Measurements from ENCODE around the gene LAMTOR2.

The LAMTOR2 gene

DNA sequence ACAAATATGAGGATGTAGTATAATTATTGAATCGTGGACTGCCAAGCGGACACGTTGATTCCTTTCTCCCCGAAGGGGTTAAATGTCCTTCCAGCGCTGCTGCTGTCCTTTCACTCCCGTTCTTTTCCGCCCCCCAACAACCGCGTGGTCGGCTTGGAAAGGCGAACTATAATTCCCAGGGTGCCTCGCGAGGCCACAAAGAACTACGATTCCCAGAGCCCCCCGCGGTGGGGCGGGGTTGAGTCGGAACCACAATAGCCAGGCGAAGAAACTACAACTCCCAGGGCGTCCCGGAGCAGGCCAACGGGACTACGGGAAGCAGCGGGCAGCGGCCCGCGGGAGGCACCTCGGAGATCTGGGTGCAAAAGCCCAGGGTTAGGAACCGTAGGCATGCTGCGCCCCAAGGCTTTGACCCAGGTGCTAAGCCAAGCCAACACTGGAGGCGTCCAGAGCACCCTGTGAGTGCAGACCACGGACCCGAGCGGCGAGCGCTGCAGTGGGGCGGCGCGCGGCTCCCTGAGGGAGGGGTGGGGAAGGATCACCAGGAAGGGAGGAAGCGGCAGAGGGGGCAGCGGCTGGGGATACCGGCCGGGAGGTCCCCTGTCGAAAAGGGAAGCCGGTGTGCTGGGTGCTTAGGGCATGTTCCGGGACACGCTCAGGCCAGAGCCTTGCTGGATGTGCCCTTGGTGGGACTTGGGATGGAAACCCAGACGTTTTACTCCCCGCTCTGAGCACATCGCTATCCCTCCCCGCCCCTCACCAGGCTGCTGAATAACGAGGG lies at the start of gene LAMTOR2:
Gene LAMTOR2 (plus strand): TSS at position 283 of the 781 bp plus-strand sequence. CDS start 108 bp downstream, at position 391.
- Mint-ChIP-seq H3K9me3 (no peaks in the 10 kb centered on the region), H3K4me3 (peak within 1 kb of the TSS; percentile 95), H3K4me1 (ENCODE audit: low read depth) (peaks cover 28% of the 10 kb centered on the region)

DNA sequence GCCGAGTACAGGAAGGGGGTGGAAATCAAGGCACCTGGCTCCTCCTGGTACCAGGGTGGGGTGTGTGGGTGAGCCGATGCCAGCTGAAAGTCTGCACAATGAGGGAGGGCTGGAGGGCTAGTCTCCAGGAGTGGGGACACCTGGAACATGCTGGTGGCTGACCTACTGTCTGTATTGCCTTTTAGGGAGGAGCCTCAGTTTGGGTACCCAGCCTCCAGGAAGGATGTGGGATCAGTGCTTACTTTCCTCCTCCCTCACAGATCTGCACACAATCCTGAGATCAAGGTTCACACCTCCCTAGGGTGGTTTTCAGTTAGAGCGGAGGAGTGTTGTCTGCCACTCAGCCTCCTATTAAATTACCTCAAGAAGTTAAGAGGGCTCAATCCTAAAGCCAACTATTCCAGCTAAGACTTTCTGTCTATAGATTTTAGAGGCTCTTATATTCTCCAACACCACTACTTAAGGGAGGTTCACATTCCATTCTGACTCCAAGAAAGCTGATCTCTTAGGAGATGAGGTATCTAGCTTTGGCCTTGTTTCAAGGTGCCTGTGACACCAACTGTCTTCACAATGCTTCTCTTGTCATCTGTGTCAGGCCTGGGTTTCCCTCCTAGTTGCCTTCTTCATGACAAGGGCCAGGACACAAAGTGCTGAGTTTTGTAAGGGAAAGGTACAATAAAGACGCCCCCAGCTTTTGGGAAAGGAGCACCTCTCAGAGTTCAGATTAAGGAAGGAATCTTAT lies 49.6 kb upstream of the LAMTOR2 start:
- Mint-ChIP-seq H3K9me3 (no peaks in the 10 kb centered on the region), H3K36me3 (ENCODE audit: low read depth) (peaks cover 20% of the 10 kb centered on the region), H3K27ac (peak overlapping the region; percentile 38), H3K4me3 (no peak overlapping the region), H3K27me3 (no peaks in the 10 kb centered on the region), H3K4me1 (ENCODE audit: low read depth) (peaks cover 12% of the 10 kb centered on the region)

More for the DNA sequence above, at the start of gene LAMTOR2:
- H3K36me3 Mint-ChIP-seq (ENCODE audit: low read depth), result peaks cover 7% of the 10 kb centered on the region
- peak within 1 kb of the TSS; percentile 98 for H3K27ac Mint-ChIP-seq
- no peaks in the 10 kb centered on the region for H3K27me3 Mint-ChIP-seq

DNA sequence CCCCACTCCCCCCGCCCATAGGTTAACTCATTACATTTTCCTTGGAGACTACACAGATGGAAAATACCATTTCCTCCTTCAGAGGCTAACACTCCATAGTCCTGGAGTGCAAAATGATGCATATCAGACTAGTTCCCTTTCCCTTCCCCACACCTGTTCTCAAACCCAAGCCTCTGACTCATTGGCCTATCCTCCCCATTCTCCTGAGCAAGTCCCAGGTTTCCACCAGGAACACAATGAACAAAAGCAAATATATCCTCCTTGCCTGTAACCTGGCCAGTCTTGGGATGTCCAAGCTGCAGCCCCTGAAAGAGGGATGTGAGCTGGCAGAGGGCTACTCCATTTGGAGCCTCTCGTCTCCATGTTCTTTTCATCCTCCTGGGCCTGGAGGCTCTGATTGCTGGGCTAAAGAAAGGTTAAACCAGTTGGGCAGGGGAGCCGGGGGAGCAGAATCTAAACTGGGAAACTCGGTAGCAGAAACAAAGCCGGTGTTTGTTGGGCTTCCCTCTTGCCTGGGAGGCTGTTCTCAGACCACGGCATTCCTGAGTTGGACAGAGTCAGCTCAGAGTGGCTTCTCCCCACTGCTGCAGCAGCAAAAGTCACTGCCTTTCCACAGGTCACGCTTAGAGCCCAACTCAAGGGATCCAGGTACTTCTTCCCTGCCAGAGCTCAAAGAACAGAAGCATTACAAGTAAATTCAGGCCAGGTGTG lies 47.8 kb upstream of the LAMTOR2 start:
- Mint-ChIP-seq H3K27ac (no peak overlapping the region), H3K36me3 (ENCODE audit: low read depth) (peaks cover 36% of the 10 kb centered on the region), H3K4me1 (ENCODE audit: low read depth) (peaks cover 12% of the 10 kb centered on the region), H3K4me3 (no peak overlapping the region), H3K27me3 (no peaks in the 10 kb centered on the region), H3K9me3 (no peaks in the 10 kb centered on the region)

DNA sequence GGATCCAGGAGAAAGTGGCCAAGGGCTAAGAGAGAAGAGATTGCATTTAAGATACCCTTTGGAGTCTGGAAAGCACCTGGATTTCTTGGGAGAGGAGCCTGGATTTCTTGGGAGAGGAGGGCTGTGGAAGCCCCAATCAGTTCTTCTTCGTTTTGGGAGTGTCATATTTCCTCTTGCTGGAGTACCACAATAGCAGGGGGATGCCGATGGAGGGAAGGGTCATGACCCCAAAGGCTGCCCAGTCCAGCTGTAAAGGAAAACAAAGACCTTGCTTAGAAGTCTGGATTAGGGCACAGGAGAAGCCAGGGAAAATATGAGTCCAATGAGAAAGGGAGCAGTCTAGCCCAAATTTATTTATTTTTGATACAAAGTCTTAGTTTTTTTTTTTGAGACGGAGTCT lies 45.2 kb upstream of the LAMTOR2 start:
- Mint-ChIP-seq H3K27ac (peak overlapping the region; percentile 31), H3K36me3 (ENCODE audit: low read depth) (peaks cover 61% of the 10 kb centered on the region), H3K9me3 (no peaks in the 10 kb centered on the region)

DNA sequence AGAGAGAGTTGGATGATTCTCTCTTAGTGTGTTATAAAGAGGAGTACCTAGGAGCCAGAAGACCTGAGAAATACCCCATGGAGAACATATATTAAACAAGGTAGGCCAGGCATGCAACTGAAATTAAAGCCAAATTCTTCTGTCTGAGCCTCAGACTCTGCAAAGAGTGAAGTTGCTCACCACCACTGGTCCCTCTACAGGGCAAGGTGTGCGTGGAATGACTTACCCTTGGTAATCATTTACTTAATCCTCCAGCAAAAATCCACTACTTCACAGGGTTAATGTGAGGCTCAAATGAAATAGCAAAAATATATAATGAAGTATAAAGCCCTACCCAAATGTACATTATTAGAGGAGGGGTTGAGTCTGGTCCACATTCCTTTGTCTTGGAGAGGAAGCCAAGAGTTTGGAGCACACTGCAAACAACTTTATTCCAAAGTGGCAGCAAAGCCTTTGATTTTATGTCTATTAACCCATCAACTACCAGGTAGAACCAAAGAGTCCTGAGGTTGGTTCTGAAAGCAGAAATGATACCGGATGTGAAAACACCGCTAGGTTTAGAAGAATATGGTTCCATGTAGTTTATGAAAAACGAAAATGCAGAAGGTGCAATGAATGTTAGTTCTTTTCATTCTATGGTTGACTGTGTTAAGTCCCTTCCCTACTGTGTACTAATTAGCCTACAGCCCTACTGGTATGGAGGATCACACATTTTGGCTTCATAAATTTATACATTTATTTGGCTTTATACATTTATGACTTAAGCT lies 42.3 kb upstream of the LAMTOR2 start:
- no peaks in the 10 kb centered on the region for H3K9me3 Mint-ChIP-seq
- peaks cover 68% of the 10 kb centered on the region for H3K36me3 Mint-ChIP-seq (ENCODE audit: low read depth)
- H3K4me3 Mint-ChIP-seq, result no peak overlapping the region
- H3K27me3 Mint-ChIP-seq, result no peaks in the 10 kb centered on the region
- no peaks in the 10 kb centered on the region for H3K4me1 Mint-ChIP-seq (ENCODE audit: low read depth)
- H3K27ac Mint-ChIP-seq, result no peak overlapping the region

More for the DNA sequence above, 45.2 kb upstream of the LAMTOR2 start:
- no peak overlapping the region for H3K4me3 Mint-ChIP-seq
- peaks cover 12% of the 10 kb centered on the region for H3K4me1 Mint-ChIP-seq (ENCODE audit: low read depth)
- no peaks in the 10 kb centered on the region for H3K27me3 Mint-ChIP-seq

DNA sequence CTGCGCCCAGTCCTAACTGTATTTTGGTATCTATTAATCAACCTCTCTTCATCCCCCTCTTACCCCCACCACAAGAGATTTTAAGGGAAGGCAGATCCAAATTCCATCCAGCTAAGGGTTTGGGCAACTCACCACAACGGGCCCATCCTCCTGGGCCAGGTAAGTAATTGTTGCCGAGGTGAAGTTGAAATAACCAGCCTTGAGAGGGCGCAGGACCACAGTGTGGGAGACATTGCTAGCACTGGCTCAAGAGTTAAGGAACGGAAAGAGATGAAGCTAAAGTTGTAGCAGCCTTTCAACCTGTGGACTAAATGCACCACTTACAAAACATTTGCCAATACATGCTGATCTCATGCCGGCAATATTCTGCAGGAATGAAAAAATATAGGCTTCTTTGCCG lies 39.8 kb upstream of the LAMTOR2 start:
- peaks cover 76% of the 10 kb centered on the region for H3K36me3 Mint-ChIP-seq (ENCODE audit: low read depth)
- peak overlapping the region; percentile 16 for H3K27ac Mint-ChIP-seq

DNA sequence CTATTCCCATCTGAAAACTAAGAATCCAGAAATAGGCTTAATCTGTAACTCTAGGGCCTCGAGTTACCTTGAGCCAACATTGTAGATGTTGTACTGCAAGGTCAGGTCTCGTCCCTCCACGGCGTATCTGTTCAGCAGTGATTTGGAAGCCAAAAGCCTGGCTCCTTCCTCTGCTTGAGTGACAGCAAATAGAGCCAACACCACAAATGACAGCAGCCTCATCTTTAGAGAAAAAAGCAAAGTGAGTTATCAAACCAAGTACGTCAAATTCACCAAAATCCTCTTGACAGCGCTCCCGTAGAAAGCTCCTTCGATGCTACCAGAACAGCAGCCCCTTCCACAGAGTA lies 34.7 kb upstream of the LAMTOR2 start:
- Mint-ChIP-seq H3K27me3 (peaks cover under 1% of the 10 kb centered on the region), H3K36me3 (ENCODE audit: low read depth) (peaks cover 32% of the 10 kb centered on the region), H3K4me1 (ENCODE audit: low read depth) (peaks cover 29% of the 10 kb centered on the region), H3K27ac (peak overlapping the region; percentile 85), H3K9me3 (no peaks in the 10 kb centered on the region), H3K4me3 (peak overlapping the region; percentile 97)

More for the DNA sequence above, 39.8 kb upstream of the LAMTOR2 start:
- Mint-ChIP-seq H3K27me3 (no peaks in the 10 kb centered on the region), H3K4me1 (ENCODE audit: low read depth) (peaks cover 17% of the 10 kb centered on the region), H3K9me3 (no peaks in the 10 kb centered on the region), H3K4me3 (no peak overlapping the region)

DNA sequence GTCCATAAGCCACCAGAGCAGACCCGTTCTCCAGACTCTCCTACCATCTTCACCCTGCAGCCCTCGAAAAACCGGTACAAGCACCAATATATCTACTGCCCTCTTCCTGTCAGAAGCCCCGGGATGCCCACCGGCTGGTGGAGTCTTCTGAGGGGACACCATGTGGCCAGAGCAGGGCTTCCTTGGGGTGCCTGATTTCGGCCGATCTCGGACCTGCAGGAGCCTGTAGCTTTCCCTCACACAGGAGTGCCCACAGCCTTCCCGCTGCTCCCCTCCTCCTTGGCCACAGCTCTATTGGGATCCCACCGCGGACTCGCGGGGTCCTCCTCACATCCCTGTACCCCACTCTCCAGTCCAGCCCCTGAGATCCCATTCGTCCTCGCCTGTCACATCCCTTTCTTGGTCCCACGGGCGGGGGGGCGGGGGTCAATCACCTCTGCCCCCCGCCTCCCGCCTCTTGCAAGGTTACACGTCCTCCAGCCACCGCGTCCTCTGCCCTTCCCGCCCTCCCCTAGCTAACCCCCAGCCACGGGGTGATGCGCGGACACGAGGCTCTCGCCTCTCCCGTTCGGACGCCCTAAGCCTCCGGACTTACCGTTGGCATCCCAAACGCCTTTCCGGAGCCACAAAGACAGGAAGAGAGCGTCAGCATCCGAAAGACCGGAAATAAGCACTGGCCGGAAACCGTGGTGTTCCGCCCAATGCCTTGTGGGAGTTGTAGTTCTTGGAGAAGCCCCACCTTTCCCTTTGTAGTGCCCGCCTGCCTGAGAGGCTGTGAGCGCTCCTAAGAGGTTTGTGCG lies 34.1 kb upstream of the LAMTOR2 start, which contains the start of gene SSR2:
Gene SSR2 (minus strand): TSS at position 659 of the 800 bp plus-strand sequence. CDS start 784 bp downstream, outside the sequence.
- H3K36me3 Mint-ChIP-seq (ENCODE audit: low read depth), result peaks cover 30% of the 10 kb centered on the region
- peak within 1 kb of the TSS; percentile 91 for H3K27ac Mint-ChIP-seq
- H3K4me3 Mint-ChIP-seq, result peak within 1 kb of the TSS; percentile 97
- peaks cover 5% of the 10 kb centered on the region for H3K27me3 Mint-ChIP-seq
- H3K9me3 Mint-ChIP-seq, result no peaks in the 10 kb centered on the region
- H3K4me1 Mint-ChIP-seq (ENCODE audit: low read depth), result peaks cover 29% of the 10 kb centered on the region

DNA sequence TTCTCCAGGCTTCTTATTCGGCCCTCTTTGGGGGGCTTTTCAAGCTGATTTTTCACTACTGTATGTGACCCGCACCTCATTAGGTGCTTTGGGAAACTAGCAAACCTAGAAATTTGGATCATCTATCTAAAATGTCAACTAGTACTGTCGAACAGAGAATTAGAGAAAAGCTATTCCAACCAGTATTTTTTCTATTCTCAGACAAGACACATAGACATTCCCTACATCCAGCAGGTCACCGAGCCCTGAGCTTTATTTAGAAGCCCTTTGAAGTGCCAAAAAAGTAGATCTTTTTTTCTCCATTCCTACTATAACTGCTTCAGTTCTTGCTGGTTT lies 33.5 kb upstream of the LAMTOR2 start:
- Mint-ChIP-seq H3K27ac (peak overlapping the region; percentile 91), H3K4me1 (ENCODE audit: low read depth) (peaks cover 29% of the 10 kb centered on the region), H3K36me3 (ENCODE audit: low read depth) (peaks cover 30% of the 10 kb centered on the region)

DNA sequence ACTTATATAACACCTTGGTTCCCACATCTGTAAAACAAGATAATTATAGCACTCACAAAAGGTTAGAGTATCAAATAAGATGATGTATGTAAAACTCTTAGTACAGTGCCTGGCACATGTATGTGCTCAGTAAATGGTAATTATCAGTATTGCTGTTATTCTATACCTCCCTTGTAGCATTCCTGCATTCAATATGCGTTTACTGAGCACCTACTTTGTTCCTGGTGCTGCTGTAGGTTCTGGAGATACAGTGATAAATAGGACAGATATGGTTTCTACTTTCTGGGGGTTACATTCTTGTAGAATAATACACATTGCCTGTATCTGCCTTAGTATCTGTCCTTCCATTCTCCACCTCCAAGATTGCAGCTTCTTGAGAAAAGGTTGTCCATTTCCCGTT lies 32.6 kb upstream of the LAMTOR2 start:
- Mint-ChIP-seq H3K36me3 (ENCODE audit: low read depth) (peaks cover 24% of the 10 kb centered on the region), H3K9me3 (no peaks in the 10 kb centered on the region), H3K4me3 (peak overlapping the region; percentile 10), H3K4me1 (ENCODE audit: low read depth) (peaks cover 29% of the 10 kb centered on the region), H3K27me3 (peaks cover 5% of the 10 kb centered on the region), H3K27ac (no peak overlapping the region)

More for the DNA sequence above, 33.5 kb upstream of the LAMTOR2 start:
- Mint-ChIP-seq H3K4me3 (peak overlapping the region; percentile 97), H3K9me3 (no peaks in the 10 kb centered on the region), H3K27me3 (peaks cover 5% of the 10 kb centered on the region)

DNA sequence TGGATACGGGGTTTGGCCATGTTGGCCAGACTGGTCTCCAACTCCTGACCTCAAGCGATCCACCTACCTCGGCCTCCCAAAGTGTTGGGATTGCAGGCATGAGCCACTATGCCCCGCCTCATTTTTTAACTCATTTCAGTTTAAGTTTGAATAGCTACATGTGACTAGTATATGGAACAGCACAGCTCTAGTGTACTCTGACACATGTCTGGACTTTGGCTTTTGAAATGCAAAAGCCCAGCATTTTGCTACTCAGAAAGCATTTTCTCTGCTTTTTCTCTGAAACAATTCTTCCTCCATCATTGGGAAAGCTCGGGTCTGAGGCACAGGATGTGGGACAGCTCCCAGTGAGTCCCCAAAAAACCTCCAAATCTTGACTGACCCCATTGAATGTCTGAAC lies 29.8 kb upstream of the LAMTOR2 start:
- Mint-ChIP-seq H3K9me3 (no peaks in the 10 kb centered on the region), H3K36me3 (ENCODE audit: low read depth) (peaks cover 1% of the 10 kb centered on the region), H3K27me3 (peaks cover 5% of the 10 kb centered on the region), H3K4me3 (no peak overlapping the region), H3K4me1 (ENCODE audit: low read depth) (peaks cover 12% of the 10 kb centered on the region), H3K27ac (no peak overlapping the region)

DNA sequence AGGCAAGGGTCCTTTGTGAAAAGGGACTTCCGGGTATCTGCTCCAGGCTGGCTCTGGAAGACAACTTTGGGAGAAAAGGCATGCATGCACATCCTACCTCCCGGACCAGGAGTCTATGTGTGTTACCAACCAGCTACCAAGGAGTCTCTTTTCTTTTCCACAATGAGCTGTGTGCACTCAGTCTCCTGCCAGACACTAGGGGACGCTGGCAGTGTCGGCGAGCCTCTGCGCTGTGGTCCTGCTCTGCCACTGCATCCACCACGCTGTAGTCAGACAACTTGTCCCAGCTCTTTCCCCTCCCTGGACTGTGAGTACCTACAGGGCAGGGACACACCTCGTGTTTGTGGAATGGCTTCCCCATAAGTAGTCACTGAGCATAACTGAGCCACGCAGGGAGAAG lies 28.7 kb upstream of the LAMTOR2 start:
- no peak overlapping the region for H3K27ac Mint-ChIP-seq
- H3K4me3 Mint-ChIP-seq, result no peak overlapping the region
- peaks cover 4% of the 10 kb centered on the region for H3K4me1 Mint-ChIP-seq (ENCODE audit: low read depth)
- no peaks in the 10 kb centered on the region for H3K9me3 Mint-ChIP-seq
- H3K27me3 Mint-ChIP-seq, result peaks cover 5% of the 10 kb centered on the region
- no peaks in the 10 kb centered on the region for H3K36me3 Mint-ChIP-seq (ENCODE audit: low read depth)

DNA sequence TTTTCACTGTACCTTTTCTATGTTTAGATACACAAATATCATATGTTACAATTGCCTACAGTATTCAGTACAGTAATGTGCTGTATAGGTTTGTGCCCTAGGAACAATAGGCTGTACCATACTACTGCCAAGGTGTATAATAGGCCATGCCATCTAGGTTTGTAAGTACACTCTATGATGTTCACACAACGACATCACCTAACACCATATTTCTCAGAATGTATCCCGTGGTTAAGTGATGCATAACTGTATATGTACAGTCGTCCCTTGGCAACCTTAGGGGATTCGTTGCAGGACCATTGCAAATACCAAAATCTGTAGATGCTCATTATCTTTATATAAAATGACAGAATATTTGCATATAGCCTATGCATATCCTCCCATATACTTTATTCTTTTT lies 28.0 kb upstream of the LAMTOR2 start:
- no peak overlapping the region for H3K27ac Mint-ChIP-seq
- no peaks in the 10 kb centered on the region for H3K9me3 Mint-ChIP-seq
- no peaks in the 10 kb centered on the region for H3K36me3 Mint-ChIP-seq (ENCODE audit: low read depth)

DNA sequence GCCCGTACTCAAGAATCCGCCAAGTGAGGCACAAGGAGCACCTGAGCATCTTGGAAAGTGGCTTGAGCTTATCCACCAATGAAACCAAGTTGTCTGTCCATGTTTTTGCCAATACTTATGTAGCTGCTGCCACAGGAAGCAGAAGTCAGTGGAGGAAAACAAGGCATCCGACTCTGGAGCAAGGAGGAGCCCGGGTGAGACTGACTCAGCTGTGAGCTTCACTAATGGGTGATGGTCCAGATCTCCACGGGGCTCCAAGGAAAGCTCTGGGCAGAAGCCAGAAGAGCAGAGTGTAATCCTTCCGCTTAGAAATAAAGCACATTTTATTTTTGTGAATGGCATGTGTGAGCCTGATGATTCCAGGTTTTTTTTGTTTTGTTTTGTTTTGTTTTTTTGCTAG lies 21.6 kb upstream of the LAMTOR2 start:
- Mint-ChIP-seq H3K36me3 (ENCODE audit: low read depth) (peaks cover 14% of the 10 kb centered on the region), H3K27me3 (no peaks in the 10 kb centered on the region), H3K27ac (no peak overlapping the region), H3K4me3 (no peak overlapping the region), H3K9me3 (no peaks in the 10 kb centered on the region), H3K4me1 (ENCODE audit: low read depth) (no peaks in the 10 kb centered on the region)

More for the DNA sequence above, 28.0 kb upstream of the LAMTOR2 start:
- no peaks in the 10 kb centered on the region for H3K4me1 Mint-ChIP-seq (ENCODE audit: low read depth)
- H3K4me3 Mint-ChIP-seq, result no peak overlapping the region
- H3K27me3 Mint-ChIP-seq, result peaks cover 5% of the 10 kb centered on the region

All from stimulated activated naive CD8-positive, alpha-beta T cell treated with anti-CD3 and anti-CD28 coated beads, Interleukin-15, Interleukin-2, amounts not matched to agents 100 ng/mL and 50 ng/mL, for 24 hours (primary cell).